ENCODE data around the gene CYRIA.

CYRIA gene

DNA sequence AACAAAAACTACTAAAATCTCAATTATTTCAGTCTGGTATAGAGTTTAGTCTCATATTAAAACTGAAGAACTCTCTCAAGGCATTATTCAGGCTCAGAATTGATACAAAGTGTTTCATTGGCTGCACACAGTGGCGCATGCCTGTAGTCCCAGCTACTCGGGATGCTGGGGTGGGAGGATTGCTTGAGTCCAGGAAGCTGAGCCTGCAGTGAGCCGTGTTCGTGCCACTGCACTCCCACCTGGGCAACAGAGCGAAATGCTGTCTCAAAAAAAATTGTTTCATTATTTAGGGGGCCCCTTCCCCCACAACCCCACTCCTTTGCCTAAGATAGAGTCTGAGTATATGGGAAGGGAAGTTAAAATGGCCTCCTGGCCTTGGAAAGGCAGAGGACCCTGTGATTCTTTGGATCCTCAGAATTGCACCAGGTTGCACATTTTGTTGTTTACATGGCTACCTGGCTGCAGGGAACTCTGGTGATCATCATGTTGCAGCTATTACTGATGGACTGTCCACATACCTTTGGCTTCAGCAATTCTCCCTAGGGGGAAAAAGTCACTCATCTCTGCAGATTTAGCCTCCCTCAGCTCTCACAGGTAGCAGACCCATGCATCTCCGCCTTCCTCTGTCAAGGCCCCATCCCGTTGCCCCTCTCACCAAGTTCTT is 19.2 kb upstream of the CYRIA start:
- TF ChIP-seq CTCF (IDR thresholded peaks at IDR 0.05; ENCODE audit: low read depth, low read length, missing control alignments): no peak
- no peak for DNase-seq (ENCODE audit: low read depth)
- no peak overlapping the region for H3K4me3 ChIP-seq (ENCODE audit: low read depth, low read length)
- in situ Hi-C loops (cut with HindIII; ENCODE audit: low sequenced_read_pairs): no loop called here

- TF ChIP-seq CTCF (IDR thresholded peaks at IDR 0.05; ENCODE audit: low read depth, low read length, missing control alignments): no peak
- no peak overlapping the region for H3K4me3 ChIP-seq (ENCODE audit: low read depth, low read length)
- DNase-seq (ENCODE audit: low read depth): no peak
- in situ Hi-C loops (cut with HindIII; ENCODE audit: low sequenced_read_pairs): no loop called here
Observed at GRCh38 chr2:16683576-16683975, 17.9 kb upstream of the CYRIA start.

DNA sequence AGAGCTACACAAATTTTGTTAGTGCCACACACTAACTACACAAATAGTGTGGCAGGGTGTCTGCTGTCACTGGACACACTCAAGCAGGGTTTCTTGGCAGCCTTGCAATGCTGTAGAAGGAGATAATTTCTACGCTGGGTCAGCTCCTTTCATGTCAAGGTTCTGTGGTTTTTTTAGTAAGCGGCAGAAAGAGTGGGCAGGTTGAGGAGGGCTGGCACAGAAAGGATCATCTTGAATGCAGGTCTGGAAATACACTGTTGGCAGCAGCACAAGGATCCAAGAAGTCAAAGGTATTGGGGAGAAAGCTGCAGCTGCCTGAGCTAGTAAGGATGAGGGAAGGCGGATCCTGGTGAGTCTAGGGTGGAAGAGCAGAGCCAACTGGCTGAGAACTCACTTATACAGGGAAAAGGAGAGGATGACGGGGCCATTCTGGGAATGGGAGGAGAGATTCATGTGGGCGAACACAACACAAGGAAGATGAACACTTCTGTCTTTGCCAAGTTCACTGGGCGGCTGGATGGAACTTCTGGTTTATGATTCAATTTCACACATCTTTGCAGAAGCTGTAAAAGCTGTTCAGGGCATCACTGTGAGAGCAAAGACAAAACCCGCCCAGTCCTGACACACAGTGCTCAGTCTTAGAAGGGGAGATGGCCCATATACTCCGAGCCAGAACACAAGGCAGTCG is 16.9 kb upstream of the CYRIA start:
- DNase-seq (ENCODE audit: low read depth): no peak
- H3K4me3 ChIP-seq (ENCODE audit: low read depth, low read length): no peak overlapping the region
- in situ Hi-C loops (cut with HindIII; ENCODE audit: low sequenced_read_pairs): no loop called here
- TF ChIP-seq CTCF (IDR thresholded peaks at IDR 0.05; ENCODE audit: low read depth, low read length, missing control alignments): no peak

GRCh38 chr2:16680781-16681180 is 15.1 kb upstream of the CYRIA start:
- in situ Hi-C loops (cut with HindIII; ENCODE audit: low sequenced_read_pairs): no loop called here
- H3K4me3 ChIP-seq (ENCODE audit: low read depth, low read length): no peak overlapping the region
- TF ChIP-seq CTCF (IDR thresholded peaks at IDR 0.05; ENCODE audit: low read depth, low read length, missing control alignments): no peak
- no peak for DNase-seq (ENCODE audit: low read depth)

GRCh38 chr2:16680304-16680703 is 14.7 kb upstream of the CYRIA start:
- no peak for TF ChIP-seq CTCF (IDR thresholded peaks at IDR 0.05; ENCODE audit: low read depth, low read length, missing control alignments)
- in situ Hi-C loops (cut with HindIII; ENCODE audit: low sequenced_read_pairs): no loop called here
- no peak for DNase-seq (ENCODE audit: low read depth)
- no peak overlapping the region for H3K4me3 ChIP-seq (ENCODE audit: low read depth, low read length)

GRCh38 chr2:16678964-16679363 is 13.3 kb upstream of the CYRIA start:
- in situ Hi-C loops (cut with HindIII; ENCODE audit: low sequenced_read_pairs): no loop called here
- no peak for DNase-seq (ENCODE audit: low read depth)

More at GRCh38 chr2:16678964-16679363, 13.3 kb upstream of the CYRIA start:
- no peak overlapping the region for H3K4me3 ChIP-seq (ENCODE audit: low read depth, low read length)
- TF ChIP-seq CTCF (IDR thresholded peaks at IDR 0.05; ENCODE audit: low read depth, low read length, missing control alignments): no peak
